ENCODE results near the gene FMN1. TPM values are rescaled to one million over a fixed set of nuclear protein-coding genes. Genes with fewer than 3 reads are reported as not detected.
A peak's percentile ranks its signal among the peaks of the same experiment; 100 is the strongest.

Gene FMN1
- total RNA-seq, 1 experiment from 2014 or later = 1.2 TPM

DNA sequence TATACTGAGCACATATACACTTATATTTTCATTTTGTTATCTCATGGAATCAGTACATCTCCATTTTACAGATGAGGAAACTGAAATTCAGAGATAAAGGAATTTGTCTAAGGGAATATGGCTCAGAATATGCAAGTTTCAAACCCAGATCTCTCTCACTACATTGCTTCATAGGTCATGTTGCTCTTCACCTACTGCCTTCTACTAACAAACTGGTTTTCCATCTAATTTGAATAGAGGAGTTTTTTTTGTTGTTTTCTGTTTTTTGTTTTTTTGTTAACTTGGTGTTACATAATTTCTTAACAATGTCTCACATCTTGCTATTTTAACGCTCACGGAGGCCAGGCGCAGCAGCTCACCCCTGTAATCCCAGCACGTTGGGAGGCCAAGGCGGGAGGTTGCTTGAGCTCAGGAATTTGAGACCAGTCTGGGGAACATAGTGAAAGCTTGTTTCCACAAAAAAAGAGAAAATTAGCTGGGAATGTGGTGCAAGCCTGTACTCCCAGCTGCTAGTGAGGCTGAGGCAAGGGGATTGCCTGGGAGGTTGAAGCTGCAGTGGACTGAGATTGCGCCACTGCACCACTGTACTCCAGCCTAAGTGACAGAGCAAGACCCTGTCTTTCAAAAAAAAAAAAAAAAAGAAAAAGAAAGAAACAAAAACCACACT is 37.0 kb downstream of the FMN1 start:
- H3K9me3 Mint-ChIP-seq (ENCODE audit: unreplicated experiment) = no peaks in the 10 kb centered on the region
- intact Hi-C loops (cut with micrococcal nuclease) = no loop called here
- no peak overlapping the region for H3K27ac Mint-ChIP-seq (ENCODE audit: low read depth, unreplicated experiment)
- no peaks in the 10 kb centered on the region for H3K36me3 Mint-ChIP-seq (ENCODE audit: insufficient read depth, unreplicated experiment)
- no peak overlapping the region for H3K4me3 Mint-ChIP-seq (ENCODE audit: unreplicated experiment)
- no TSS peak for BruUV-seq (replicated peaks)
- H3K27me3 Mint-ChIP-seq (ENCODE audit: insufficient read depth, unreplicated experiment) = no peaks in the 10 kb centered on the region
- TF ChIP-seq, protein P1, sequence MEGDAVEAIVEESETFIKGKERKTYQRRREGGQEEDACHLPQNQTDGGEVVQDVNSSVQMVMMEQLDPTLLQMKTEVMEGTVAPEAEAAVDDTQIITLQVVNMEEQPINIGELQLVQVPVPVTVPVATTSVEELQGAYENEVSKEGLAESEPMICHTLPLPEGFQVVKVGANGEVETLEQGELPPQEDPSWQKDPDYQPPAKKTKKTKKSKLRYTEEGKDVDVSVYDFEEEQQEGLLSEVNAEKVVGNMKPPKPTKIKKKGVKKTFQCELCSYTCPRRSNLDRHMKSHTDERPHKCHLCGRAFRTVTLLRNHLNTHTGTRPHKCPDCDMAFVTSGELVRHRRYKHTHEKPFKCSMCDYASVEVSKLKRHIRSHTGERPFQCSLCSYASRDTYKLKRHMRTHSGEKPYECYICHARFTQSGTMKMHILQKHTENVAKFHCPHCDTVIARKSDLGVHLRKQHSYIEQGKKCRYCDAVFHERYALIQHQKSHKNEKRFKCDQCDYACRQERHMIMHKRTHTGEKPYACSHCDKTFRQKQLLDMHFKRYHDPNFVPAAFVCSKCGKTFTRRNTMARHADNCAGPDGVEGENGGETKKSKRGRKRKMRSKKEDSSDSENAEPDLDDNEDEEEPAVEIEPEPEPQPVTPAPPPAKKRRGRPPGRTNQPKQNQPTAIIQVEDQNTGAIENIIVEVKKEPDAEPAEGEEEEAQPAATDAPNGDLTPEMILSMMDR (IDR thresholded peaks at IDR 0.05; ENCODE audit: unreplicated experiment) = no peak
- ChIA-PET CTCF (interaction anchor here (0.7 to 1.1 kb wide), 2 partner anchors 23 to 222 kb away, joined by 3 to 4 read pairs; no protein-coding TSS in a partner anchor), POLR2A (interaction anchor here (1.2 kb wide), 1 partner anchor 12 kb away, joined by 3 read pairs; no protein-coding TSS in a partner anchor)
- peaks cover 10% of the 10 kb centered on the region for H3K4me1 Mint-ChIP-seq (ENCODE audit: insufficient read depth, unreplicated experiment)
- no peak for DNase-seq (ENCODE audit: unreplicated experiment)

DNA sequence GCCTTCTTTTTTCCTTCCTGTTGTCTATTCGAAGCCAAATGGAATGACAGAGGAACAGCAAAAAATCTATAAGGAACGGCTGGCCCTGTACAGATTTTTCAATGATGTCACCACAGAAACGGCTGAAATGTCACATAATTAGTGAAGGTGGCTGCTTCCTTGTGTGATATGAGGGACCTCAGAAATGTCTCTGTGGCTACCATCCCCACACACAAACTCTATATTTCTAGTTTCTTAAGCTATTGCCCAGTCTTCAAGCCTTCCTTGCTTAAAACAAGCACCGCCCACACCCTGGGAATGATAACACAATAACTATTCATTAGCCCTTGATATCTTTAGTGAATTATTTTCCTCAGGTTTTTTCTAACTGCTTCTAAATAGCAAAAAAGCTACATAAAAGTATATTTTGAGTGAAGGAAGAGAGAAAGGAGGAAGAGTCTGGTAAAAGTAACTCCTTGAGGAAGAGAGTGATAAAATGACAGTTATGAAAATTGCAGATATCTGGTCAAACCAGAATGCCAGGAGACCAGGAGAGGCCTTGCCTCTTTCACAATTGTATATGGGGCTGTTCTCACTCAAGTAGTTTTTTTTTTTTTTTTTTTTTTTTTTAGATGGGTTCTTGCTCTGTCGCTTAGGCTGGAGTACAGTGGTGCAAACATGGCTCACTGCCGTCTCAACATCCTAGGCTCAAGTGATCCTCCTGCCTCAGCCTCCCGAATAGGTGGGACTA is 38.7 kb downstream of the FMN1 start:
- Mint-ChIP-seq H3K4me3 (ENCODE audit: unreplicated experiment) (no peak overlapping the region), H3K36me3 (ENCODE audit: insufficient read depth, unreplicated experiment) (no peaks in the 10 kb centered on the region), H3K27ac (ENCODE audit: low read depth, unreplicated experiment) (no peak overlapping the region), H3K27me3 (ENCODE audit: insufficient read depth, unreplicated experiment) (no peaks in the 10 kb centered on the region), H3K9me3 (ENCODE audit: unreplicated experiment) (no peaks in the 10 kb centered on the region), H3K4me1 (ENCODE audit: insufficient read depth, unreplicated experiment) (peaks cover 14% of the 10 kb centered on the region)
- no peak for DNase-seq (ENCODE audit: unreplicated experiment)
- BruUV-seq (replicated peaks) = no TSS peak
- POLR2A ChIA-PET = interaction anchor here (0.6 to 2.0 kb wide), 4 partner anchors 10 to 578 kb away, joined by 3 to 7 read pairs (median 4); no protein-coding TSS in a partner anchor
- TF ChIP-seq, protein P1 (IDR thresholded peaks at IDR 0.05; ENCODE audit: unreplicated experiment) = no peak
- CTCF ChIA-PET = interaction anchor here (0.7 kb wide), 1 partner anchor 544 kb away, joined by 3 read pairs; no protein-coding TSS in a partner anchor
- intact Hi-C loops (cut with micrococcal nuclease) = no loop called here

- TF ChIP-seq, protein P1 (IDR thresholded peaks at IDR 0.05; ENCODE audit: unreplicated experiment) = no peak
- Mint-ChIP-seq H3K9me3 (ENCODE audit: unreplicated experiment) (no peaks in the 10 kb centered on the region), H3K36me3 (ENCODE audit: insufficient read depth, unreplicated experiment) (no peaks in the 10 kb centered on the region), H3K4me3 (ENCODE audit: unreplicated experiment) (no peak overlapping the region), H3K27me3 (ENCODE audit: insufficient read depth, unreplicated experiment) (no peaks in the 10 kb centered on the region), H3K27ac (ENCODE audit: low read depth, unreplicated experiment) (no peak overlapping the region), H3K4me1 (ENCODE audit: insufficient read depth, unreplicated experiment) (peaks cover 14% of the 10 kb centered on the region)
- BruUV-seq (replicated peaks) = no TSS peak
- intact Hi-C loops (cut with micrococcal nuclease) = no loop called here
- DNase-seq (ENCODE audit: unreplicated experiment) = peak; percentile 58
- ChIA-PET CTCF (interaction anchor here (0.6 to 1.0 kb wide), 3 partner anchors 48 to 137 kb away, joined by 3 read pairs; no protein-coding TSS in a partner anchor), POLR2A (interaction anchor here (0.6 to 2.0 kb wide), 3 partner anchors 9 to 753 kb away, joined by 3 to 7 read pairs (median 3); no protein-coding TSS in a partner anchor)
These were observed 40.0 kb downstream of the FMN1 start for GRCh38 chr15:33154351-33155166.

Measured in MCF 10A (cell line).